C4-2B (cell line): Measurements from ENCODE around the gene TSFM.

ENCODE experiments used
- CTCF ChIP-seq: fragments of 450-650 bp; conservative IDR thresholded peaks from 2 replicates; pipeline ENCODE4 v1.5.1; 2017; ENCODE audit warnings: mild to moderate bottlenecking
- ZFX ChIP-seq: fragments of 450-650 bp; IDR thresholded peaks from 2 replicates; pipeline ENCODE4 v1.6.1; 2017

DNA sequence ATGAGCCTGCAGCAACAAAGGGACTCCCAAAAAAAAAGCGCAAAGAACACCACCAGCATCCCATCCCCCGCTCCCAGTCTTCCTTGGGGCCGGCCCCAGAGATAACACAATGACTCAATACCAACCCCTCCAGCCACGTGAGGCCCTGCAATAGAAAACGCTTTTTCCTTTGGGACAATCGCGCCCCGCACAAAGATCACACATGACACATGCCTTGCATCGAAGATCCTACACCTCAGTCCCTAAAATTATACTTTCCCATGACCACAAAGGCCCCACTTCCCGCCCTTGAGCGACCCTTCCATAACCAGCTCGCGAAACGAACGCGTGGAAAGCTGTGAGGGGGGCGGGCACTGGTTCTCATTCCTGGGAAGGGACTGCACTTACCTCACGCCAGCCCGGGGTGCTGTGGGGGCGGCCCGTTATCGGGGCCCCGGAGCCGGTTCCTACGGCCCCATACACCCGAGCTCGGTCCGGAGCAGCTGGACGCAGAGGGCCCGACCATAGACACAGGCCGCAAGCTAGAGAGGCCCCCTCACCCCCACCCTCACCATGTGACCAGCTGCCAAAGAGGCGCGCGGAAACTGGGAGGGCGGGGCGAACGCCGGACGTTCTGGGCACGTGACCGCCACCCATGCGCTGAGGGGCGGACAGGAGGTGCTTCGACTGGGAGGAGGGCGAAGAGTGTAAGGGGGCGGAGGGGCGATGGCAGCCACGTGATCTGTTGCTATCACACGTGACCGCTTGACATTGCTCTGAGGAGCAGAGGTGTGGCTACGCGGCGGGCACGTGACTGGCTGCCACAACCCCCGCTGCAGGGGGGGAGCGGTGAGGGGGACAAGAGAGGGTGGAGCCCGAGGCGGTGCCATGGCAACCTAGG, 30.6 kb upstream of the TSFM start, which contains the start of gene CDK4:
- TF ChIP-seq CTCF (no peak), ZFX (peak; percentile 87)
